ENCODE results near the gene TOLLIP.

The TOLLIP gene

GRCh38 chr11:1226986-1227550 is 82.4 kb downstream of the TOLLIP start:
- no peak overlapping the region for H3K27ac ChIP-seq (ENCODE audit: extremely low read depth, low read depth, low read length)
- H3K36me3 ChIP-seq (ENCODE audit: control insufficient read depth in 2 of 2, insufficient read depth in 1 of 2, low read length in 2 of 2) = no peaks in the 10 kb centered on the region

GRCh38 chr11:1226226-1226985 is 83.0 kb downstream of the TOLLIP start:
- Histone ChIP-seq H3K27ac (ENCODE audit: extremely low read depth, low read depth, low read length) (no peak overlapping the region), H3K4me3 (ENCODE audit: low read depth, low read length) (no peak overlapping the region), H3K36me3 (ENCODE audit: control insufficient read depth in 2 of 2, insufficient read depth in 1 of 2, low read length in 2 of 2) (no peaks in the 10 kb centered on the region), H3K9me3 (ENCODE audit: control insufficient read depth, insufficient read depth, low read depth, low read length) (no peaks in the 10 kb centered on the region), H3K4me1 (ENCODE audit: control insufficient read depth, insufficient read depth, low read length) (no peaks in the 10 kb centered on the region)
- CTCF ChIA-PET = no interaction called here
- TF ChIP-seq ZNF639 (tag by site-specific recombination; IDR thresholded peaks at IDR 0.05) (no peak), ZNF174 (tag by site-specific recombination; IDR thresholded peaks at IDR 0.05) (no peak), ZBTB11 (tag by site-specific recombination; conservative IDR thresholded peaks at IDR 0.05; ENCODE audit: low read depth) (no peak), HIC1 (tag by site-specific recombination; IDR thresholded peaks at IDR 0.05) (no peak), SCRT2 (tag by site-specific recombination; IDR thresholded peaks at IDR 0.05) (no peak), ZNF560 (tag by site-specific recombination; IDR thresholded peaks at IDR 0.05; ENCODE audit: borderline replicate concordance) (no peak), ZNF37A (tag by site-specific recombination; IDR thresholded peaks at IDR 0.05) (no peak), PRDM6 (tag by site-specific recombination; IDR thresholded peaks at IDR 0.05) (no peak), ZNF132 (tag by site-specific recombination; IDR thresholded peaks at IDR 0.05; ENCODE audit: borderline replicate concordance) (no peak), KLF1 (tag by site-specific recombination; IDR thresholded peaks at IDR 0.05) (no peak), ZNF350 (tag by site-specific recombination; IDR thresholded peaks at IDR 0.05) (no peak), PRDM4 (tag by site-specific recombination; IDR thresholded peaks at IDR 0.05) (no peak)
- POLR2A ChIA-PET = no interaction called here

More at GRCh38 chr11:1226986-1227550, 82.4 kb downstream of the TOLLIP start:
- TF ChIP-seq ZNF580 (tag by site-specific recombination; IDR thresholded peaks at IDR 0.05) (no peak), ZNF398 (tag by site-specific recombination; IDR thresholded peaks at IDR 0.05) (no peak)
- ChIA-PET POLR2A (no interaction called here), CTCF (no interaction called here)
- Histone ChIP-seq H3K4me1 (ENCODE audit: control insufficient read depth, insufficient read depth, low read length) (no peaks in the 10 kb centered on the region), H3K9me3 (ENCODE audit: control insufficient read depth, insufficient read depth, low read depth, low read length) (no peaks in the 10 kb centered on the region), H3K4me3 (ENCODE audit: low read depth, low read length) (no peak overlapping the region)

Measured in HEK293 (cell line).